Mesodermal cell (in vitro differentiated cells): ENCODE data around the gene KCNMB2.
"Not testable (repeated sequence)": the region's sequence is repeated elsewhere in the genome, so short reads cannot be mapped to it uniquely, and the experiment has no call there.

Experiments used
- H3K27ac ChIP-seq: 2 replicates; pipeline ENCODE4 v1.7.0; 2013; ENCODE audit warnings: mild to moderate bottlenecking, low read depth, low read length, moderate library complexity; ENCODE audit not compliant: severe bottlenecking
- H3K36me3 ChIP-seq: 2 replicates; pipeline ENCODE4 v1.7.1; 2013; ENCODE audit warnings: mild to moderate bottlenecking, low read length, moderate library complexity; ENCODE audit not compliant: control insufficient read depth, insufficient read depth
- H3K4me1 ChIP-seq: one replicate; pipeline ENCODE4 v1.7.1; 2013; ENCODE audit warnings: mild to moderate bottlenecking, low read length; ENCODE audit not compliant: insufficient read depth, control insufficient read depth, poor library complexity, severe bottlenecking
- H3K4me3 ChIP-seq: 2 replicates; pipeline ENCODE4 v1.7.0; 2013; ENCODE audit warnings: low read length, control low read depth, mild to moderate bottlenecking; ENCODE audit not compliant: insufficient read depth, poor library complexity, severe bottlenecking; ENCODE audit errors: extremely low read depth
- H3K9me3 ChIP-seq: 2 replicates; pipeline ENCODE4 v1.7.1; 2013; ENCODE audit warnings: mild to moderate bottlenecking, low read length, moderate library complexity; ENCODE audit not compliant: control insufficient read depth
- WGBS, 2 experiments: methylation state at CpG; one replicate each; pipeline ENCODE4 v1.1.5; 2013; ENCODE audit warnings: missing lambda C conversion rate in 2 of 2; ENCODE audit not compliant: insufficient coverage in 2 of 2; 5-methylcytosine and 5-hydroxymethylcytosine counted together

Gene KCNMB2

DNA sequence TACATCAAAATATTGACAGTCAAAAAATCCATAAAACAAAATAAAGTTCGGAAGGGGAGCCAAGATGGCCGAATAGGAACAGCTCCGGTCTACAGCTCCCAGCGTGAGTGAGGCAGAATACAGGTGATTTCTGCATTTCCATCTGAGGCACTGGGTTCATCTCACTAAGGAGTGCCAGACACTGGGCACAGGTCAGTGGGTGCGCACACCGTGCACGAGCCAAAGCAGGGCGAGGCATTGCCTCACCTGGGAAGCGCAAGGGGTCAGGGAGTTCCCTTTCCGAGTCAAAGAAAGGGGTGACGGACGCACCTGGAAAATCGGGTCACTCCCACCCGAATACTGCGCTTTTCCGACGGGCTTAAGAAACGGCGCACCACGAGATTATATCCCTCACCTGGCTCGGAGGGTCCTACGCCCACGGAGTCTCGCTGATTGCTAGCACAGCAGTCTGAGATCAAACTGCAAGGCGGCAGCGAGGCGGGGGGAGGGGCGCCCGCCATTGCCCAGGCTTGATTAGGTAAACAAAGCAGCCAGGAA lies 323.7 kb downstream of the KCNMB2 start:
- not testable (repeated sequence) for H3K4me1 ChIP-seq, H3K27ac ChIP-seq, H3K9me3 ChIP-seq, H3K4me3 ChIP-seq, H3K36me3 ChIP-seq
- 71 to 75% methylated on average over 4 to 8 of the region's 29 CpGs for WGBS, 2 experiments

DNA sequence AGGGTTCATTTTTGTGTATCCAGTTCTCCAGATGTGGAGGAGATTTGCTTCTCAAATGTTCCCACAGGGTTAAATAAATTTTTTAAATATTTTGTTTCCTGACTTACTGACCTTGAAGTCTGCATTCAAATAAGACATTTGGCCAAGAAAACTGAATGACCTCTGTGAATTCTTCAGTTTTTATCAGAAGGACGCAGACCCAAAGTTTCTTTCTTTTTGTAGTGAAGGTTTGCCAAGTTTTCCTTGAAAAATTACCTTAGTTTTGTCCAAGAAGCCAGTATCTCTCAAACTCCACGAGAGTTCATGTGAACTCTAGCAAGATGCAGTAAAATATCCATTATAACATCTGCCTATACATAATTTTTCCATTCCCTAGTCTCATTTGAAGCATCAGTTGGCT lies 332.4 kb downstream of the KCNMB2 start:
- Histone ChIP-seq H3K9me3 (no peaks in the 10 kb centered on the region), H3K4me1 (no peaks in the 10 kb centered on the region), H3K4me3 (no peak overlapping the region), H3K27ac (no peak overlapping the region), H3K36me3 (no peaks in the 10 kb centered on the region)
- WGBS, 2 experiments: 40 to 73% methylated on average over 1 to 2 of the region's 2 CpGs

DNA sequence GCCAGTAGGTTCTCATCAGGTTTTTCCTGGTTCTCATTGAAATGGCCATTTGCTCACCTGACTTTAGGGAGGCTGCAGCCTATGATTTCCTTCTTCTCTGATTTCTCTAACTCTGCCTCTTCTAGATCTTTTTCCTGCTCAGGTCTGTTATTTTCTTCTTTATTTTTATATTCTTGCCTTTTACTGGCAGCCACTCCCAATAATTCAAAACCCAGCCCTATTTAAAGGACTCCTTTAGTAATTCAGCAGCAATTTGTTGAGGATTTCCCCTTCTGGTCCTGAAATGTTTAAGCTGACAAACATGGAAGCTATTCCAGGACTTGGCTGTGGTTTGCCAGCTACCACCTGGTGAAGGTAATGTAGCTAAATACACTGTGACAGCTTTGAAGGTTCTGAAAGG lies 333.8 kb downstream of the KCNMB2 start:
- Histone ChIP-seq H3K4me3 (no peak overlapping the region), H3K4me1 (no peaks in the 10 kb centered on the region), H3K27ac (no peak overlapping the region), H3K9me3 (no peaks in the 10 kb centered on the region), H3K36me3 (no peaks in the 10 kb centered on the region)

DNA sequence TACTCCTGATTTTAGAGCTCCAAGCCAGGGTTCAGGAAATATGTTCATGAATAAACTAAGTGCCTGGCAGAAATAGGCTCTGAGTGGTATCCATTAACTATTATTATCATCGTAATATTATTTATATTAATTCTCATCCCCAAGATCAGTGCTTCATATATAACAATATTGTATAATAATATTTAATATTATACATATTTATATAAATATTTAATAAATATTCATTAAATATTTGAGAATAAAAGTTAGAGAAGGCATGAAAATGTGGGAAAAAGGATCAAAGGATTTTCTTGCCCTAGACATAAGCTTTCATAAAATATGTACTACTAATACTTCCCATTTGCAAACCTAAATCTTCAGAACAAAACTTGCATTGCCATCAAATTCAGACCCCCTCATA lies 338.9 kb downstream of the KCNMB2 start:
- Histone ChIP-seq H3K36me3 (no peaks in the 10 kb centered on the region), H3K4me1 (no peaks in the 10 kb centered on the region), H3K27ac (no peak overlapping the region), H3K4me3 (no peak overlapping the region), H3K9me3 (no peaks in the 10 kb centered on the region)
- WGBS, 2 experiments: no CpG with 5 or more reads among the region's 1 CpG

DNA sequence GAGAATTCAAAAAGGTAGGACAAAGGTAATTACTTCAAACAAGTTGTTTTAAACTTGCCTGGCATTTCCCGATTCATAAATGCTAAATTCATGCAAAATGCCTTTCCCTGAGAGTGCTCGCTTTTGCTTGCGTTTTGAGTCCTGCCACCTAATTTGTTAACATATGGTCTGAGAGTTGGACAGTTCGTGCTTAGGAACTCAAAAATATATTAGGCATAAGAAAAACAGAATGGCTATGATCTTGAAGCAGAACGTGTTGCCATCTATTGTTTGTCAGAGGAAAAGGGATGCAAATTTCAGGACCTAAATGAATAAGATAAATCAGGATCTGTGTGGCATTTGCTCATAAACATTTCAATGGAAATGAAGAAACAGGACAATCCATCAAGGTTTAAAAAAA lies 339.6 kb downstream of the KCNMB2 start:
- Histone ChIP-seq H3K36me3 (no peaks in the 10 kb centered on the region), H3K4me3 (no peak overlapping the region), H3K27ac (no peak overlapping the region), H3K4me1 (no peaks in the 10 kb centered on the region), H3K9me3 (no peaks in the 10 kb centered on the region)
- WGBS, 2 experiments: 67 to 91% methylated on average over 4 of the region's 5 CpGs

DNA sequence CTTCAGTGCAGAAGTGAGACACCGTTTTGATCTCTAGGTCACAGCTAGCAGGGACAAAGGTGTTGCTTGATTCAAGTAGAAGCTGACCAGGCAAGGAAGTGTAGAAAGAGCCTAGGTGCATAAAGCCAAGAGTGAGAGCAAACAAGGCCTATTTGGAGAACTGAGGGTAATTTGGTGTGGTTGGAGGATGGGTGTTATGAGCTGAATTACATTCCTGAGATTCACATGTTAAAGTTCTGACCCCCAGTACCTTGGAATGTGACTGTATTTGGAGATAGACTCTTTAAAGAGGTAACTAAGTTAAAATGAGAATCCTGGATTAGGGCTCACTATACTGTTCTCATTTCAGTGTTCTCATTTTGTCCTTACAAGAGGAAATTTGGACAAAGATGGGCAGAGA lies 344.0 kb downstream of the KCNMB2 start:
- WGBS, 2 experiments: 88 to 100% methylated on average over 1 of the region's 1 CpG

More for the DNA sequence above, 344.0 kb downstream of the KCNMB2 start:
- H3K27ac ChIP-seq: no peak overlapping the region
- no peaks in the 10 kb centered on the region for H3K9me3 ChIP-seq
- no peaks in the 10 kb centered on the region for H3K36me3 ChIP-seq
- H3K4me3 ChIP-seq: no peak overlapping the region
- H3K4me1 ChIP-seq: no peaks in the 10 kb centered on the region
